NB4 (cell line): ENCODE measurements around the gene SERPINA3.

ENCODE experiments used
- CTCF ChIP-seq: IDR thresholded peaks from one replicate; pipeline ENCODE4 v1.5.1; 2012; ENCODE audit warnings: low read depth, low read length
- MYC ChIP-seq: IDR thresholded peaks from 2 replicates; pipeline ENCODE4 v1.6.1; 2011; ENCODE audit warnings: low read depth, low read length

DNA sequence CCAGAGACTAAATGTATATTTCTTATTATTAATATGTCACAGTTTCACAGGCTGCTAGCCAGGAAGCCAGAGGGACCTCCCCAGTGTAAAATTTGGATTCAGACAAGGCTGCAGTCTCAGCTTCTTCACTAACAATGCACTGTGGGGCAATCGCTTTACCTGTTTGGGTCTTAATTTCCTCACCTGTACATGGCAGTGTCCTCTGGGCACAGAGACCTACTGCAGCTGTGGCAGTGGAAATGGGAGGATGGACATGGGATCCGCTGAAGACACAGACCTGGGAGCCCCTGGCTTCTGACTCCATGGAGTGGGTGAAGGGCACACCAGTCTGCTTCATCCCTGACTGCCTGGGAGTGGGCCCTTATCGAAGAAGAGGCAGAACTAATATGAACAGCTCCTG lies 37.9 kb upstream of the SERPINA3 start:
- no peak for TF ChIP-seq MYC
- no peak for TF ChIP-seq CTCF
